Progenitor cell of endocrine pancreas (in vitro differentiated cells): ENCODE results near the gene ATXN1. TPM values are rescaled to one million over a fixed set of nuclear protein-coding genes. Genes with fewer than 3 reads are reported as not detected.
A peak's percentile ranks its signal among the peaks of the same experiment; 100 is the strongest.

ENCODE experiments used
- DNase-seq: peaks from one replicate; pipeline ENCODE4 v3.0.0; 2021; ENCODE audit warnings: low spot score; ENCODE audit not compliant: unreplicated experiment
- H3K27ac Mint-ChIP-seq: 2 replicates; pipeline ENCODE4 v1.8.0; 2021; ENCODE audit warnings: mild to moderate bottlenecking, moderate library complexity, mixed read lengths
- H3K27me3 Mint-ChIP-seq: 2 replicates; pipeline ENCODE4 v1.8.0; 2021; ENCODE audit warnings: mixed read lengths
- H3K36me3 Mint-ChIP-seq: 2 replicates; pipeline ENCODE4 v1.8.0; 2022; ENCODE audit warnings: mixed read lengths; ENCODE audit not compliant: insufficient read depth
- H3K4me1 Mint-ChIP-seq: 2 replicates; pipeline ENCODE4 v1.8.0; 2021; ENCODE audit warnings: low read depth, mixed read lengths
- H3K4me3 Mint-ChIP-seq: 2 replicates; pipeline ENCODE4 v1.8.0; 2021; ENCODE audit warnings: low read depth, mild to moderate bottlenecking, moderate library complexity, mixed read lengths
- H3K9me3 Mint-ChIP-seq: 2 replicates; pipeline ENCODE4 v1.8.0; 2021; ENCODE audit warnings: low read depth, mixed read lengths
- total RNA-seq: library from RNA; stranded (reverse); gene quantifications from 2 replicates; pipeline ENCODE4 v1.2.1, GENCODE V29; 2021
- TF ChIP-seq, protein P1 (sequence below): fragments of 200-600 bp; sonication (generic); IDR thresholded peaks from one replicate; pipeline ENCODE4 v1.5.0; 2021; ENCODE audit warnings: antibody characterized with exemption, mild to moderate bottlenecking; ENCODE audit not compliant: unreplicated experiment

The ATXN1 gene
- total RNA-seq, 1 donor from 2014 or later = 35.8 TPM

DNA sequence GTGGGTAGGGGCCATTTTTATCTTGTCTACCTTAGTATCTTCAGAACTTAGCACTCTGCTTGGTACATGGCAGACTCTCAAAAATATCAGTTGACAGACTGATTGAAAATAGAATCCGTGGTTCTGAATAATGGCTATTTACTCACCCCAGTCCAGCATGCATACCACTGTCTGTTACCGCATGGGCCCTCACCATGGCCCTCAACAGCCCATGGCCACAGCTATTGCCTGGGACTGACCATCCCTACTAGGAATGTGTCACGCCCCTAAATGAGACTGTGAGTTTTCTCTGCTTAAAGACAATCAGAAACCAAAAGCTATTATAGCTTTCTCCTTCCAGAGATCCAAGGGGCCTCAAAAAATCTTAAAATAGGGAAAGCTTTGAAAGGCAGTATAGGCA lies 207.7 kb downstream of the ATXN1 start:
- Mint-ChIP-seq H3K36me3 (peaks cover 3% of the 10 kb centered on the region), H3K4me3 (no peak overlapping the region), H3K4me1 (no peaks in the 10 kb centered on the region), H3K27ac (no peak overlapping the region), H3K27me3 (no peaks in the 10 kb centered on the region), H3K9me3 (no peaks in the 10 kb centered on the region)
- TF ChIP-seq, protein P1, sequence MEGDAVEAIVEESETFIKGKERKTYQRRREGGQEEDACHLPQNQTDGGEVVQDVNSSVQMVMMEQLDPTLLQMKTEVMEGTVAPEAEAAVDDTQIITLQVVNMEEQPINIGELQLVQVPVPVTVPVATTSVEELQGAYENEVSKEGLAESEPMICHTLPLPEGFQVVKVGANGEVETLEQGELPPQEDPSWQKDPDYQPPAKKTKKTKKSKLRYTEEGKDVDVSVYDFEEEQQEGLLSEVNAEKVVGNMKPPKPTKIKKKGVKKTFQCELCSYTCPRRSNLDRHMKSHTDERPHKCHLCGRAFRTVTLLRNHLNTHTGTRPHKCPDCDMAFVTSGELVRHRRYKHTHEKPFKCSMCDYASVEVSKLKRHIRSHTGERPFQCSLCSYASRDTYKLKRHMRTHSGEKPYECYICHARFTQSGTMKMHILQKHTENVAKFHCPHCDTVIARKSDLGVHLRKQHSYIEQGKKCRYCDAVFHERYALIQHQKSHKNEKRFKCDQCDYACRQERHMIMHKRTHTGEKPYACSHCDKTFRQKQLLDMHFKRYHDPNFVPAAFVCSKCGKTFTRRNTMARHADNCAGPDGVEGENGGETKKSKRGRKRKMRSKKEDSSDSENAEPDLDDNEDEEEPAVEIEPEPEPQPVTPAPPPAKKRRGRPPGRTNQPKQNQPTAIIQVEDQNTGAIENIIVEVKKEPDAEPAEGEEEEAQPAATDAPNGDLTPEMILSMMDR = no peak
- DNase-seq = no peak

DNA sequence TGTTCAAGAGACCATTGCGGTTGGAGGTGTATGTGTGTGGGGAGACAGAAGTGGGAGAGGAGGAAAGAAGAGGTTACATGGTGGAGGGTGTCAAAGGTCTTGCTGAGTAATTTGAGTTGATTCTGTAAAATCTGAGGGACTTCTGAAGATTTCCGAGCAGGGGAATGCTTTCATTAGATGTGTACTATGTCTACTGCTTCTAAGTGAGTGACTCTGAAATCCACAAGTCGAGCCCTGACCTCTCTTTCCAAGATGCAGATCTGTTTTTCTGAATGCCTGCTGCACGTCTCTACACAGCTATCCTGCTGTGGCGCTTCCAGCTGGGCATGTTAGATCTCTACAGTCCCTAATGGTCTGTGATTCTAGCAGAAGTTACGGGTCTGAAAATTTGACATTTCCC lies 209.8 kb downstream of the ATXN1 start:
- H3K27me3 Mint-ChIP-seq = no peaks in the 10 kb centered on the region
- peak overlapping the region; percentile 18 for H3K27ac Mint-ChIP-seq
- no peaks in the 10 kb centered on the region for H3K9me3 Mint-ChIP-seq
- H3K4me1 Mint-ChIP-seq = no peaks in the 10 kb centered on the region
- no peak for DNase-seq
- TF ChIP-seq, protein P1 = no peak
- H3K36me3 Mint-ChIP-seq = peaks cover 3% of the 10 kb centered on the region
- H3K4me3 Mint-ChIP-seq = no peak overlapping the region

DNA sequence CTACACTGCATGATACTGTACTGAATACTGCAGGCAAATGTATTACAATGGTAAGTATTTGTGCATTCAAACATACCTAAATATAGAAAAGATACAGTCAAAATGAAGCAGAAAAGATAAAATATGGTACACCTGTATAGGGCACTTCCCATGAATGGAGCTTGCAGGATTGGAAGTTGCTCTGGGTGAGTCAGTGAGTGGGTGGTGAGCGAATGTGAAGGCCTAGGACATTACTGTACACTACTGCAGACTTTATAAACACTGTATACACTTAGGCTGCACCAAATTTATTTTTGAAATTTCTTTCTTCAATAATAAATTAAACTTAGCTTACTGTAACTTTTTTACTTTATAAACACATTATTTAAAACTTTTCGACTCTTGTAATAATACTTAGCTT lies 213.1 kb downstream of the ATXN1 start:
- Mint-ChIP-seq H3K9me3 (no peaks in the 10 kb centered on the region), H3K4me3 (no peak overlapping the region), H3K4me1 (peaks cover 12% of the 10 kb centered on the region), H3K27ac (no peak overlapping the region), H3K36me3 (peaks cover 6% of the 10 kb centered on the region), H3K27me3 (no peaks in the 10 kb centered on the region)
- TF ChIP-seq, protein P1 = no peak
- no peak for DNase-seq

DNA sequence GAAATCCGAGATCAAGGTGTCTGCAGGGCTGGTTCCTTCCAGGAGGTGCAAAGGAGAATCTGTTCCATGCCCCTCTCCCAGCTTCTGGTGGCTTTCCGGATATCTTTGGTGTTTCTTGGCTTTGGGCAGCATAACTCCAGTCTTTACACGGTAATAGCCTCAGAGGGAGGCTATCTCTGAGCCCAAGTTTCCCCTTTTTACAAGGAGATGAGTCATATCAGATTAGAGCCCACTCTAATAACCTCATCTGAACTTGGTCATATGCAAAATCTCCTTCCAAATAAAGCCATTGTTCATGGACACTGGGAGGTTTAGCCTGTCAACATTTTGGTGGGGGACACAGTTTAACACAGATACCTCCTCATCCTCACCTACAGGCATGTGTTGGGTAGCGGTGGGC lies 213.7 kb downstream of the ATXN1 start:
- Mint-ChIP-seq H3K36me3 (peaks cover 4% of the 10 kb centered on the region), H3K9me3 (no peaks in the 10 kb centered on the region), H3K27me3 (no peaks in the 10 kb centered on the region), H3K4me1 (peaks cover 12% of the 10 kb centered on the region), H3K4me3 (no peak overlapping the region), H3K27ac (no peak overlapping the region)
- TF ChIP-seq, protein P1 = no peak
- no peak for DNase-seq

DNA sequence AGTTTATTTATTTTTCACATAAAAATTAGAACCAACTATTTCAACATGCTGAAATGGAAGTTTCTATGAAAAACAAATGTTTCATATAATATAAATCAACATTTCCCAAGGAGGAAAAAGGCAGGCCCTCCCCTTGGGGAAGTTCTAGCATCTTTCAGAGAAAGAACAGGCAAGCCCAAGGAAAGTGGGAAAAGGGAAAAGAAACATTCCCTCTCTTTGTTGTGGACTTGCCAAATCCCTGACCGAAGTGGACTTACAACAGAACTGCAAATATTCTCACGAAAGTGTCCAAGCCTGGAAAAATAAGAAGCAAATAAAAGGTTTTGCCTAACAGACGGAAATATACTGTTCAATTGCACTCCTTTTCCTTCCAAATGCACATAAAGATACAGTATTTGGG lies 214.4 kb downstream of the ATXN1 start:
- H3K27ac Mint-ChIP-seq = no peak overlapping the region
- peaks cover 12% of the 10 kb centered on the region for H3K4me1 Mint-ChIP-seq
- H3K4me3 Mint-ChIP-seq = no peak overlapping the region
- peaks cover 4% of the 10 kb centered on the region for H3K36me3 Mint-ChIP-seq
- H3K9me3 Mint-ChIP-seq = no peaks in the 10 kb centered on the region
- no peak for DNase-seq
- no peaks in the 10 kb centered on the region for H3K27me3 Mint-ChIP-seq
- TF ChIP-seq, protein P1 = no peak
